ENCODE results near the gene NXPE2.

- TF ChIP-seq POLR2A (IDR thresholded peaks at IDR 0.05; ENCODE audit: low read depth, low read length): no peak
- TF ChIP-seq POLR2AphosphoS5 (IDR thresholded peaks at IDR 0.05; ENCODE audit: low read depth, low read length): no peak
Observed at GRCh38 chr11:114705280-114706024, 27.1 kb downstream of the NXPE2 start.
